ENCODE measurements around the gene RASA4. TPM values are rescaled to one million over a fixed set of nuclear protein-coding genes. Genes with fewer than 3 reads are reported as not detected.
A peak's percentile ranks its signal among the peaks of the same experiment; 100 is the strongest.
"Not testable (repeated sequence)": the region's sequence is repeated elsewhere in the genome, so short reads cannot be mapped to it uniquely, and the experiment has no call there.

RASA4 gene
- total RNA-seq (2021; ENCODE audit: unreplicated experiment) (7.1 TPM), Bru-seq, nascent RNA (percentile 22 among the genes with signal in this experiment), BruChase-seq, experiment 1, labeled RNA remaining after a 2-hour chase (percentile 29 among the genes with signal in this experiment), BruChase-seq, experiment 2, labeled RNA remaining after a 6-hour chase (percentile 41 among the genes with signal in this experiment)
- polyA plus RNA-seq (2012; ENCODE audit: insufficient read length): 14.6 TPM
- long read RNA-seq, partial matches to known transcripts: 5 of 8 reads
- long read RNA-seq, other reads (novel, unspliced or antisense): 1 of 8 reads

GRCh38 chr7:102616507-102617125 is at the start of gene RASA4:
RASA4 (minus strand) TSS chr7:102616756; CDS start chr7:102616689, 67 bp downstream.
- peak within 1 kb of the TSS; percentile 25 to 35; a peak in 3 of 4 replicates for H3K4me3 ChIP-seq (ENCODE audit: low read depth in 2 of 2, low read length in 2 of 2)
- H3K36me3 ChIP-seq (ENCODE audit: control insufficient read depth, insufficient read depth, low read length); H3K4me1 ChIP-seq (ENCODE audit: control insufficient read depth, insufficient read depth, low read length); CTCF ChIA-PET; POLR2A ChIA-PET; in situ Hi-C loops (cut with HindIII; ENCODE audit: low pct_unique_long_range_greater_than_20kb, low sequenced_read_pairs); H3K9me3 ChIP-seq (ENCODE audit: control insufficient read depth, insufficient read depth, low read depth, low read length); BruUV-seq (replicated peaks); intact Hi-C loops (cut with micrococcal nuclease; ENCODE audit: unreplicated experiment); H3K27me3 ChIP-seq (ENCODE audit: control insufficient read depth, insufficient read depth, low read length); DNase-seq (ENCODE audit: low read depth, low spot score); H3K27ac ChIP-seq (ENCODE audit: low read length): not testable (repeated sequence)
- peak; percentile 93 for ATAC-seq

GRCh38 chr7:102664765-102665164 is 48.2 kb upstream of the RASA4 start:
- CTCF ChIA-PET; ATAC-seq; in situ Hi-C loops (cut with HindIII; ENCODE audit: low pct_unique_long_range_greater_than_20kb, low sequenced_read_pairs); H3K4me1 ChIP-seq (ENCODE audit: control insufficient read depth, insufficient read depth, low read length); POLR2A ChIA-PET; H3K4me3 ChIP-seq (ENCODE audit: low read depth in 2 of 2, low read length in 2 of 2); intact Hi-C loops (cut with micrococcal nuclease; ENCODE audit: unreplicated experiment); DNase-seq (ENCODE audit: low read depth, low spot score); H3K36me3 ChIP-seq (ENCODE audit: control insufficient read depth, insufficient read depth, low read length); H3K27ac ChIP-seq (ENCODE audit: low read length); BruUV-seq (replicated peaks); H3K9me3 ChIP-seq (ENCODE audit: control insufficient read depth, insufficient read depth, low read depth, low read length); H3K27me3 ChIP-seq (ENCODE audit: control insufficient read depth, insufficient read depth, low read length): not testable (repeated sequence)

DNA sequence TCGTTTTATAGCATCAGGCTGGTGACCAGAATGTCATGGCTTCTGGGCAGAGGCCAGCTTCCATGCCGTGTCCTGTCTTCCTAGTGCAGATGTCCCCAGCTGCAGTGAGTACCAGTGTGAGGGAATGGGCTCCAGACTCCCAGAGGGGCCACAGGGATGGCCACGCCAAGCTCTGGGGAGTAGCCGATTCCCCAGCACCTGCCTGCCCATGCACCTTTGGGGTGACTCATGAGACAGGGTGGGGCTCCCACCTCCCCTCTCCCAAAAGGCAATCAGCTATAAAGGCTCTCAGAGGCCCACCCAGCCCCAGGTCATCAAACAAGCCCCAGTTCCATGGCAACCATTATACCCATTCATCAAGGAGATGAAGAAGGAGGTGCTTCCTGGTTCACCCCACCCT is 33.4 kb upstream of the RASA4 start, which contains the start of gene SPDYE2B:
Gene SPDYE2B (plus strand): TSS at position 396 of the 400 bp plus-strand sequence. CDS start 2,030 bp downstream, outside the sequence.
- H3K9me3 ChIP-seq (ENCODE audit: control insufficient read depth, insufficient read depth, low read depth, low read length); H3K36me3 ChIP-seq (ENCODE audit: control insufficient read depth, insufficient read depth, low read length); in situ Hi-C loops (cut with HindIII; ENCODE audit: low pct_unique_long_range_greater_than_20kb, low sequenced_read_pairs); POLR2A ChIA-PET; H3K27me3 ChIP-seq (ENCODE audit: control insufficient read depth, insufficient read depth, low read length); CTCF ChIA-PET; BruUV-seq (replicated peaks); H3K4me1 ChIP-seq (ENCODE audit: control insufficient read depth, insufficient read depth, low read length); intact Hi-C loops (cut with micrococcal nuclease; ENCODE audit: unreplicated experiment); ATAC-seq; H3K27ac ChIP-seq (ENCODE audit: low read length); DNase-seq (ENCODE audit: low read depth, low spot score); H3K4me3 ChIP-seq (ENCODE audit: low read depth in 2 of 2, low read length in 2 of 2): not testable (repeated sequence)

DNA sequence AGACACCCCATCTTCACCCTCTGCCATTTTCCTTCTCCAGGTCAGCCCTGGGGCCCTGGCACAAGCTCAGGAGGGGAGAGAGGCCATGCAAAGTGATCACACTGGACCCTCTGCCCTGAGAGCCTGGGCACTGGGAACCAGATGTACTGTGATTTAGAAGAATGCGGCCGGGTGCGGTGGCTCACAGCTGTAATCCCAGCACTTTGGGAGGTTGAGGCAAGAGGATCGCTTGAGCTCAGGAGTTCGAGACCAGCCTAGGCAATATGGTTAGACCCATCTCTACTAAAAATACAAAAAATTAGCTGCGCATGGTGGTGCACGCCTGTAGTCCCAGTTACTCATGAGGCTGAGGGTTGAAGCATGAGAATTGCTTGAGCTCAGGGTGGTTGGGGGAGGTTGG is 31.3 kb upstream of the RASA4 start:
- BruUV-seq (replicated peaks); intact Hi-C loops (cut with micrococcal nuclease; ENCODE audit: unreplicated experiment); H3K9me3 ChIP-seq (ENCODE audit: control insufficient read depth, insufficient read depth, low read depth, low read length); H3K27me3 ChIP-seq (ENCODE audit: control insufficient read depth, insufficient read depth, low read length); CTCF ChIA-PET; POLR2A ChIA-PET; in situ Hi-C loops (cut with HindIII; ENCODE audit: low pct_unique_long_range_greater_than_20kb, low sequenced_read_pairs); DNase-seq (ENCODE audit: low read depth, low spot score); H3K36me3 ChIP-seq (ENCODE audit: control insufficient read depth, insufficient read depth, low read length); H3K4me3 ChIP-seq (ENCODE audit: low read depth in 2 of 2, low read length in 2 of 2); H3K27ac ChIP-seq (ENCODE audit: low read length); H3K4me1 ChIP-seq (ENCODE audit: control insufficient read depth, insufficient read depth, low read length): not testable (repeated sequence)
- ATAC-seq: peak; percentile 44; the same call in 1 of the 2 replicates

GRCh38 chr7:102643404-102643803 is 26.8 kb upstream of the RASA4 start:
- H3K36me3 ChIP-seq (ENCODE audit: control insufficient read depth, insufficient read depth, low read length); in situ Hi-C loops (cut with HindIII; ENCODE audit: low pct_unique_long_range_greater_than_20kb, low sequenced_read_pairs); H3K4me1 ChIP-seq (ENCODE audit: control insufficient read depth, insufficient read depth, low read length); ATAC-seq; H3K4me3 ChIP-seq (ENCODE audit: low read depth in 2 of 2, low read length in 2 of 2); CTCF ChIA-PET; H3K27ac ChIP-seq (ENCODE audit: low read length); DNase-seq (ENCODE audit: low read depth, low spot score); H3K27me3 ChIP-seq (ENCODE audit: control insufficient read depth, insufficient read depth, low read length); intact Hi-C loops (cut with micrococcal nuclease; ENCODE audit: unreplicated experiment); H3K9me3 ChIP-seq (ENCODE audit: control insufficient read depth, insufficient read depth, low read depth, low read length); POLR2A ChIA-PET: not testable (repeated sequence)
- BruUV-seq (replicated peaks): TSS peak; percentile 75

DNA sequence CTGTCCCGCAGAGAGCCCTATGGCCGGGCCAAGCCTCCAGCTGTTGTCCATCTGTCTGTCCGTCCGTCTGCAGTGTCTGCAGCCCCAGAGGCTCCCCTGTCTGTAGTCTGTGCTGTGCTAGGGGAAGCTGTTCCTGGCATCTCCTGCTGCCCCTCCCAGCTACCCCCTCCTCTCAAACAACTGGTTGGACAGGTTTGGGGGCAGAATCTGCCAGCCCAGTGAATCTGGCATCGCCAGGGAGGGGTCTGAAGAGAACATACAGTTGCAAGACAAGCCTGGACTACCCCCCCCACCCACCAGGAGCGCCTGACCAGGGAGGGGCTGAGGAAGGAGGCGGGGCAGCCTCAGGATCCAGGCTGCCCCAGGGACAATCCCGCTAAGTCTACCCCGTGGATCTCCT is 26.1 kb upstream of the RASA4 start, which contains the start of gene UPK3BL1:
Gene UPK3BL1 (minus strand): TSS at position 101 of the 400 bp plus-strand sequence. CDS start 50 bp downstream, at position 51.
- H3K4me3 ChIP-seq (ENCODE audit: low read depth in 2 of 2, low read length in 2 of 2); BruUV-seq (replicated peaks); CTCF ChIA-PET; H3K27me3 ChIP-seq (ENCODE audit: control insufficient read depth, insufficient read depth, low read length); H3K36me3 ChIP-seq (ENCODE audit: control insufficient read depth, insufficient read depth, low read length); H3K27ac ChIP-seq (ENCODE audit: low read length); intact Hi-C loops (cut with micrococcal nuclease; ENCODE audit: unreplicated experiment); POLR2A ChIA-PET; H3K4me1 ChIP-seq (ENCODE audit: control insufficient read depth, insufficient read depth, low read length); DNase-seq (ENCODE audit: low read depth, low spot score); H3K9me3 ChIP-seq (ENCODE audit: control insufficient read depth, insufficient read depth, low read depth, low read length); in situ Hi-C loops (cut with HindIII; ENCODE audit: low pct_unique_long_range_greater_than_20kb, low sequenced_read_pairs): not testable (repeated sequence)
- ATAC-seq: peak; percentile 16; the same call in 1 of the 2 replicates

GRCh38 chr7:102638848-102639247 is 22.3 kb upstream of the RASA4 start:
- BruUV-seq (replicated peaks); H3K4me1 ChIP-seq (ENCODE audit: control insufficient read depth, insufficient read depth, low read length); DNase-seq (ENCODE audit: low read depth, low spot score); in situ Hi-C loops (cut with HindIII; ENCODE audit: low pct_unique_long_range_greater_than_20kb, low sequenced_read_pairs); H3K27me3 ChIP-seq (ENCODE audit: control insufficient read depth, insufficient read depth, low read length); H3K27ac ChIP-seq (ENCODE audit: low read length); H3K36me3 ChIP-seq (ENCODE audit: control insufficient read depth, insufficient read depth, low read length); intact Hi-C loops (cut with micrococcal nuclease; ENCODE audit: unreplicated experiment); H3K9me3 ChIP-seq (ENCODE audit: control insufficient read depth, insufficient read depth, low read depth, low read length); H3K4me3 ChIP-seq (ENCODE audit: low read depth in 2 of 2, low read length in 2 of 2); POLR2A ChIA-PET; CTCF ChIA-PET: not testable (repeated sequence)
- ATAC-seq: peak; percentile 11
